ENCODE results near the gene MRPL12. TPM values are rescaled to one million over a fixed set of nuclear protein-coding genes. Genes with fewer than 3 reads are reported as not detected.

Gene MRPL12
- total and polyA plus RNA-seq, 2 of the 13 experiments (the other 11 are each of a cell fraction or from before 2014, with no cell fraction given): 39.1 to 94.1 TPM

DNA sequence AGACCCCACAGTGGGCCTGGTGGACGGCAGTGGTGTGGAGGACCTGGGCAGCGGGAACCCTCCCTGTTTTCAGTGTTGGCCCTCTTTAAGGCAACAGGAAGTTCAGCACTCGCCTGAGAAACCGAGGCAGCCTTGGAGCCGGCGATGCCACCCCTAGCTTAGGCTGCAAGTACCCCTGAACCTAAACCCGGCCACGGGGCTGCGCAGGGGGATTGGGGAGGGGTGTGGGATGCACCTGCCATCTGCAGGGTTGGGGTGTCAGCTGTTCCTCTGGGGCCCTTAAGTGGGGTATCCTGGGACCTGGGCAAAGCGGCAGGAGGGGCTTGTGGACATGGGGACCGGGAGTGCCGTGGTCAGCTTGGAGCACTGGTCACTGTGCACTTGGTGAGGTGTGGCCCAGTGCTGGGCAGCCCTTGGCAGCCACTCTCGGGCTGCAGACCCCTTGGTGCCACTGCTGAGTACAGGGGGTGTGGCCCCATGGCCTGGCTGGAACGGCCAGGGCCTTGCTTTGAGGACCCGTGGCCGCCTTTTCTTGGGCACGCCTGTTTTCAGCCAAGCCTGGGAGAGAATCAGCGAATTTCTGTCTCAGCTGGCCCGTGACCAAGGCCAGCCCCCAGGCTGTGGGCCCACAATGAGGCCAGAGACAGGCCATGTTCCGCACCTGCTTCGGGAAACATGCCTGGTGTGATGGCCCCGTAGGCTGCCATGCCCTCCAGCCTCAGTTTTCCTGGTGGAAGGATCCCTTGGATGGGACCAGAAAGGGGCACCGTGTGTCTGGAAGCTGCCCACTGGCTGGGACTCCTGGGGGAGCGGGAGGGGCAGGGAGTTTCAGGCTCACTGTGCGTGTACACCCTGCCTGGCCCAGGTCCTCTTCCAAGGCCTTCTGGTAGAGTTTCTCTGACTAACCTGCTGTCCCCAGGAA is 4.8 kb downstream of the MRPL12 start (continued):
- TF ChIP-seq, protein P1, sequence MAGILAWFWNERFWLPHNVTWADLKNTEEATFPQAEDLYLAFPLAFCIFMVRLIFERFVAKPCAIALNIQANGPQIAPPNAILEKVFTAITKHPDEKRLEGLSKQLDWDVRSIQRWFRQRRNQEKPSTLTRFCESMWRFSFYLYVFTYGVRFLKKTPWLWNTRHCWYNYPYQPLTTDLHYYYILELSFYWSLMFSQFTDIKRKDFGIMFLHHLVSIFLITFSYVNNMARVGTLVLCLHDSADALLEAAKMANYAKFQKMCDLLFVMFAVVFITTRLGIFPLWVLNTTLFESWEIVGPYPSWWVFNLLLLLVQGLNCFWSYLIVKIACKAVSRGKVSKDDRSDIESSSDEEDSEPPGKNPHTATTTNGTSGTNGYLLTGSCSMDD (CRISPR knock-in tag; IDR thresholded peaks at IDR 0.05): no peak
- TF ChIP-seq EEA1 (CRISPR knock-in tag; IDR thresholded peaks at IDR 0.05; ENCODE audit: borderline replicate concordance): no peak
- TF ChIP-seq RBM22 (optimal IDR thresholded peaks at IDR 0.05; ENCODE audit: low read length): peak; percentile 1
- TF ChIP-seq POLR2A (IDR thresholded peaks at IDR 0.05; ENCODE audit: insufficient read depth in 1 of 2, low read depth in 2 of 2, low read length in 2 of 2): peak in 1 of 2 experiments; percentile 8; a peak in 2 of 4 replicates
- no peak for TF ChIP-seq ZNF160 (CRISPR knock-in tag; IDR thresholded peaks at IDR 0.05)
- TF ChIP-seq, protein P2, sequence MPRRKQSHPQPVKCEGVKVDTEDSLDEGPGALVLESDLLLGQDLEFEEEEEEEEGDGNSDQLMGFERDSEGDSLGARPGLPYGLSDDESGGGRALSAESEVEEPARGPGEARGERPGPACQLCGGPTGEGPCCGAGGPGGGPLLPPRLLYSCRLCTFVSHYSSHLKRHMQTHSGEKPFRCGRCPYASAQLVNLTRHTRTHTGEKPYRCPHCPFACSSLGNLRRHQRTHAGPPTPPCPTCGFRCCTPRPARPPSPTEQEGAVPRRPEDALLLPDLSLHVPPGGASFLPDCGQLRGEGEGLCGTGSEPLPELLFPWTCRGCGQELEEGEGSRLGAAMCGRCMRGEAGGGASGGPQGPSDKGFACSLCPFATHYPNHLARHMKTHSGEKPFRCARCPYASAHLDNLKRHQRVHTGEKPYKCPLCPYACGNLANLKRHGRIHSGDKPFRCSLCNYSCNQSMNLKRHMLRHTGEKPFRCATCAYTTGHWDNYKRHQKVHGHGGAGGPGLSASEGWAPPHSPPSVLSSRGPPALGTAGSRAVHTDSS (CRISPR knock-in tag; conservative IDR thresholded peaks at IDR 0.05): no peak
- 0 out of 2 replicates have a peak, but pooled peaks have one; percentile 26 for TF ChIP-seq ZNF138 (CRISPR knock-in tag; IDR thresholded peaks at IDR 0.05; ENCODE audit: low read depth)
- 0 out of 2 replicates have a peak, but pooled peaks have one; percentile 19 for TF ChIP-seq TAF1 (CRISPR knock-in tag; IDR thresholded peaks at IDR 0.05)
- peak; percentile 30; the same call in 1 of the 2 replicates for TF ChIP-seq HIVEP1 (CRISPR knock-in tag; IDR thresholded peaks at IDR 0.05)
- 0 out of 2 replicates have a peak, but pooled peaks have one; percentile 3 for TF ChIP-seq RXRA (CRISPR knock-in tag; IDR thresholded peaks at IDR 0.05)
- TF ChIP-seq ZNF207 (IDR thresholded peaks at IDR 0.05; ENCODE audit: borderline replicate concordance): no peak
- no peak for TF ChIP-seq SSRP1 (CRISPR knock-in tag; IDR thresholded peaks at IDR 0.05)
- peak; percentile 49; the same call in 1 of the 2 replicates for TF ChIP-seq PAF1 (CRISPR knock-in tag; IDR thresholded peaks at IDR 0.05)
- TF ChIP-seq MYNN (CRISPR knock-in tag; IDR thresholded peaks at IDR 0.05; ENCODE audit: low read depth): no peak
- TF ChIP-seq, protein P3, sequence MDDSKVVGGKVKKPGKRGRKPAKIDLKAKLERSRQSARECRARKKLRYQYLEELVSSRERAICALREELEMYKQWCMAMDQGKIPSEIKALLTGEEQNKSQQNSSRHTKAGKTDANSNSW (CRISPR knock-in tag; IDR thresholded peaks at IDR 0.05; ENCODE audit: borderline replicate concordance): no peak
- TF ChIP-seq, protein P4, sequence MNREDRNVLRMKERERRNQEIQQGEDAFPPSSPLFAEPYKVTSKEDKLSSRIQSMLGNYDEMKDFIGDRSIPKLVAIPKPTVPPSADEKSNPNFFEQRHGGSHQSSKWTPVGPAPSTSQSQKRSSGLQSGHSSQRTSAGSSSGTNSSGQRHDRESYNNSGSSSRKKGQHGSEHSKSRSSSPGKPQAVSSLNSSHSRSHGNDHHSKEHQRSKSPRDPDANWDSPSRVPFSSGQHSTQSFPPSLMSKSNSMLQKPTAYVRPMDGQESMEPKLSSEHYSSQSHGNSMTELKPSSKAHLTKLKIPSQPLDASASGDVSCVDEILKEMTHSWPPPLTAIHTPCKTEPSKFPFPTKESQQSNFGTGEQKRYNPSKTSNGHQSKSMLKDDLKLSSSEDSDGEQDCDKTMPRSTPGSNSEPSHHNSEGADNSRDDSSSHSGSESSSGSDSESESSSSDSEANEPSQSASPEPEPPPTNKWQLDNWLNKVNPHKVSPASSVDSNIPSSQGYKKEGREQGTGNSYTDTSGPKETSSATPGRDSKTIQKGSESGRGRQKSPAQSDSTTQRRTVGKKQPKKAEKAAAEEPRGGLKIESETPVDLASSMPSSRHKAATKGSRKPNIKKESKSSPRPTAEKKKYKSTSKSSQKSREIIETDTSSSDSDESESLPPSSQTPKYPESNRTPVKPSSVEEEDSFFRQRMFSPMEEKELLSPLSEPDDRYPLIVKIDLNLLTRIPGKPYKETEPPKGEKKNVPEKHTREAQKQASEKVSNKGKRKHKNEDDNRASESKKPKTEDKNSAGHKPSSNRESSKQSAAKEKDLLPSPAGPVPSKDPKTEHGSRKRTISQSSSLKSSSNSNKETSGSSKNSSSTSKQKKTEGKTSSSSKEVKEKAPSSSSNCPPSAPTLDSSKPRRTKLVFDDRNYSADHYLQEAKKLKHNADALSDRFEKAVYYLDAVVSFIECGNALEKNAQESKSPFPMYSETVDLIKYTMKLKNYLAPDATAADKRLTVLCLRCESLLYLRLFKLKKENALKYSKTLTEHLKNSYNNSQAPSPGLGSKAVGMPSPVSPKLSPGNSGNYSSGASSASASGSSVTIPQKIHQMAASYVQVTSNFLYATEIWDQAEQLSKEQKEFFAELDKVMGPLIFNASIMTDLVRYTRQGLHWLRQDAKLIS (CRISPR knock-in tag; IDR thresholded peaks at IDR 0.05): peak; percentile 8; the same call in 1 of the 2 replicates
- TF ChIP-seq ZMAT3 (CRISPR knock-in tag; conservative IDR thresholded peaks at IDR 0.05): no peak
- no peak for TF ChIP-seq ZNF850 (CRISPR knock-in tag; conservative IDR thresholded peaks at IDR 0.05)
- no peak for TF ChIP-seq KMT2A (CRISPR knock-in tag; IDR thresholded peaks at IDR 0.05)

All from HepG2 (cell line).